ENCODE data around the gene AIG1.

Gene AIG1

DNA sequence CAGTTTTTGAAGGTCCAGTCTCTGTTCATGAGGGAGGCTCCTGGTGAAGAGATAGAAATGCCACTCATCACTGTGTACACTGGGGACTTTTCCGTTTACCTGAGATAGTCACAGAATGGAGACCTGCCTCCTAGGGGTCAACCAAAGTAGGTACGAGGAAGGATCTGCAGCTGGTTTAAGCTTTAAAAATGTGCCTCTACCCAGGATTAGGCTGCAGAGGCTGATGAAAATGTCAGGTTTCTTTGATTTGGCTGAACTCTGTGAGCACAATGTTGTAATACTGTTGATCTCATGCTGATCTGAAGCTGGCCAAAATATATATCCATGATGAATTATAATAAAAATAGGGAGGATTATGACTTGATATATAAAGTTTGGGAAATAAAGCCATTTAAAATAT, 207.1 kb downstream of the AIG1 start:
- TF ChIP-seq, protein P1, sequence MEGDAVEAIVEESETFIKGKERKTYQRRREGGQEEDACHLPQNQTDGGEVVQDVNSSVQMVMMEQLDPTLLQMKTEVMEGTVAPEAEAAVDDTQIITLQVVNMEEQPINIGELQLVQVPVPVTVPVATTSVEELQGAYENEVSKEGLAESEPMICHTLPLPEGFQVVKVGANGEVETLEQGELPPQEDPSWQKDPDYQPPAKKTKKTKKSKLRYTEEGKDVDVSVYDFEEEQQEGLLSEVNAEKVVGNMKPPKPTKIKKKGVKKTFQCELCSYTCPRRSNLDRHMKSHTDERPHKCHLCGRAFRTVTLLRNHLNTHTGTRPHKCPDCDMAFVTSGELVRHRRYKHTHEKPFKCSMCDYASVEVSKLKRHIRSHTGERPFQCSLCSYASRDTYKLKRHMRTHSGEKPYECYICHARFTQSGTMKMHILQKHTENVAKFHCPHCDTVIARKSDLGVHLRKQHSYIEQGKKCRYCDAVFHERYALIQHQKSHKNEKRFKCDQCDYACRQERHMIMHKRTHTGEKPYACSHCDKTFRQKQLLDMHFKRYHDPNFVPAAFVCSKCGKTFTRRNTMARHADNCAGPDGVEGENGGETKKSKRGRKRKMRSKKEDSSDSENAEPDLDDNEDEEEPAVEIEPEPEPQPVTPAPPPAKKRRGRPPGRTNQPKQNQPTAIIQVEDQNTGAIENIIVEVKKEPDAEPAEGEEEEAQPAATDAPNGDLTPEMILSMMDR (IDR thresholded peaks at IDR 0.05; ENCODE audit: low read depth, low read length) = no peak

GRCh38 chr6:143268439-143268838, 207.8 kb downstream of the AIG1 start:
- Histone ChIP-seq H3K27ac (no peak overlapping the region), H3K4me3 (ENCODE audit: low read depth, low read length) (no peak overlapping the region), H3K9me3 (ENCODE audit: severe bottlenecking) (no peaks in the 10 kb centered on the region), H3K36me3 (no peaks in the 10 kb centered on the region), H3K27me3 (ENCODE audit: insufficient read depth, low read depth, severe bottlenecking) (no peaks in the 10 kb centered on the region)
- no peak for DNase-seq
- TF ChIP-seq, protein P1 (IDR thresholded peaks at IDR 0.05; ENCODE audit: low read depth, low read length) = no peak

More for the DNA sequence above, 207.1 kb downstream of the AIG1 start:
- DNase-seq = no peak
- Histone ChIP-seq H3K27me3 (ENCODE audit: insufficient read depth, low read depth, severe bottlenecking) (no peaks in the 10 kb centered on the region), H3K4me3 (ENCODE audit: low read depth, low read length) (no peak overlapping the region), H3K27ac (no peak overlapping the region), H3K36me3 (no peaks in the 10 kb centered on the region), H3K9me3 (ENCODE audit: severe bottlenecking) (no peaks in the 10 kb centered on the region)

GRCh38 chr6:143270026-143270425, 209.3 kb downstream of the AIG1 start:
- Histone ChIP-seq H3K36me3 (no peaks in the 10 kb centered on the region), H3K27ac (no peak overlapping the region), H3K9me3 (ENCODE audit: severe bottlenecking) (no peaks in the 10 kb centered on the region), H3K4me3 (ENCODE audit: low read depth, low read length) (no peak overlapping the region), H3K27me3 (ENCODE audit: insufficient read depth, low read depth, severe bottlenecking) (no peaks in the 10 kb centered on the region)
- TF ChIP-seq, protein P1 (IDR thresholded peaks at IDR 0.05; ENCODE audit: low read depth, low read length) = no peak
- DNase-seq = no peak

DNA sequence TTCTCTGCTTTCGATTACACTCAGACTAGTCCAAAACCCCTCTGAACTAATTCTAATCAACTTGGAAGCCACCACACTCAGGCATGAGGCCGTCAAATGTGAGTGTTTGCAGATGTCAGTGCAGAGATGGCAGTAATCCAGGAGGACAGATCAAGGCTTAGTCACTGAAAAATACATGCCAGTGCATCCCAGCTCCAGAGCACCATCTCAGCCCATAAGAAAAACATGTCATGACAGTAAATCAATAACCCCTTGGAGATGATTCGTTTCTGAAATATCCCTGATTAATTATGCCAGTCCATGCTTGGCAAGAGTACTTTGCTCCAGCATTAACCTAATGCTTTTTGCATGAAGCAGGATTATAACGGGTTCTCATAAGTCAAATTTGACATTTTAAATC, 210.3 kb downstream of the AIG1 start:
- TF ChIP-seq, protein P1 (IDR thresholded peaks at IDR 0.05; ENCODE audit: low read depth, low read length) = no peak
- peak; percentile 32 for DNase-seq
- Histone ChIP-seq H3K4me3 (ENCODE audit: low read depth, low read length) (no peak overlapping the region), H3K36me3 (no peaks in the 10 kb centered on the region), H3K27me3 (ENCODE audit: insufficient read depth, low read depth, severe bottlenecking) (no peaks in the 10 kb centered on the region), H3K27ac (no peak overlapping the region), H3K9me3 (ENCODE audit: severe bottlenecking) (no peaks in the 10 kb centered on the region)

DNA sequence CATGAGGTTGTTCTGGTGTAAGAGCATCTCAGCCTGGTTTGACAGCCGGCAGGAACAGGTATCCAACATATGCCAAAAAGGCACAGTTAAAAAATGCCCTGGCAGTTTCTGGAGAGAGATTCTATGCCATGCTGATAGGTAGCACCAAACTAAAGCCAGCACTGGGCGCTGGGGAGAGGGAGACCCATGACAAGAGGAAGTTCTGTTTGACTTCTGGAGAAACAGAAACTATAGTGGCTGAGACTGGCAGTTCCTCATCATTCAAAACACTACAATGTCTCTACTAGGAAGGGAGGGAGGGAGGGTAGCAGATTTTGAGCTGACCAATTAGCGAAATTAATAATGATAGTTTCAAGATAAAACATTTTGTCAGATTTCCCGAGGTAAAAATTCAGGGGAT, 215.7 kb downstream of the AIG1 start:
- TF ChIP-seq, protein P1 (IDR thresholded peaks at IDR 0.05; ENCODE audit: low read depth, low read length) = no peak
- Histone ChIP-seq H3K36me3 (no peaks in the 10 kb centered on the region), H3K4me3 (ENCODE audit: low read depth, low read length) (no peak overlapping the region), H3K27ac (no peak overlapping the region), H3K9me3 (ENCODE audit: severe bottlenecking) (no peaks in the 10 kb centered on the region), H3K27me3 (ENCODE audit: insufficient read depth, low read depth, severe bottlenecking) (no peaks in the 10 kb centered on the region)
- DNase-seq = no peak

GRCh38 chr6:143279385-143279784, 218.7 kb downstream of the AIG1 start:
- Histone ChIP-seq H3K4me3 (ENCODE audit: low read depth, low read length) (no peak overlapping the region), H3K36me3 (no peaks in the 10 kb centered on the region), H3K9me3 (ENCODE audit: severe bottlenecking) (no peaks in the 10 kb centered on the region), H3K27me3 (ENCODE audit: insufficient read depth, low read depth, severe bottlenecking) (no peaks in the 10 kb centered on the region), H3K27ac (no peak overlapping the region)
- TF ChIP-seq, protein P1 (IDR thresholded peaks at IDR 0.05; ENCODE audit: low read depth, low read length) = peak; percentile 75
- DNase-seq = peak; percentile 79

All from WERI-Rb-1 (cell line).